HG03378 (cell line): Measurements from ENCODE around the gene EDRF1.
"Not testable (repeated sequence)": the region's sequence is repeated elsewhere in the genome, so short reads cannot be mapped to it uniquely, and the experiment has no call there.

Source experiments
- ATAC-seq: cut with Tn5 transposase; IDR thresholded peaks from one replicate; pipeline ENCODE4 v1.9.1; 2021; ENCODE audit warnings: mild to moderate bottlenecking, moderate library complexity; ENCODE audit not compliant: unreplicated experiment

Gene EDRF1

GRCh38 chr10:125708971-125709503 is 10.5 kb upstream of the EDRF1 start:
- peak; percentile 66 for ATAC-seq

DNA sequence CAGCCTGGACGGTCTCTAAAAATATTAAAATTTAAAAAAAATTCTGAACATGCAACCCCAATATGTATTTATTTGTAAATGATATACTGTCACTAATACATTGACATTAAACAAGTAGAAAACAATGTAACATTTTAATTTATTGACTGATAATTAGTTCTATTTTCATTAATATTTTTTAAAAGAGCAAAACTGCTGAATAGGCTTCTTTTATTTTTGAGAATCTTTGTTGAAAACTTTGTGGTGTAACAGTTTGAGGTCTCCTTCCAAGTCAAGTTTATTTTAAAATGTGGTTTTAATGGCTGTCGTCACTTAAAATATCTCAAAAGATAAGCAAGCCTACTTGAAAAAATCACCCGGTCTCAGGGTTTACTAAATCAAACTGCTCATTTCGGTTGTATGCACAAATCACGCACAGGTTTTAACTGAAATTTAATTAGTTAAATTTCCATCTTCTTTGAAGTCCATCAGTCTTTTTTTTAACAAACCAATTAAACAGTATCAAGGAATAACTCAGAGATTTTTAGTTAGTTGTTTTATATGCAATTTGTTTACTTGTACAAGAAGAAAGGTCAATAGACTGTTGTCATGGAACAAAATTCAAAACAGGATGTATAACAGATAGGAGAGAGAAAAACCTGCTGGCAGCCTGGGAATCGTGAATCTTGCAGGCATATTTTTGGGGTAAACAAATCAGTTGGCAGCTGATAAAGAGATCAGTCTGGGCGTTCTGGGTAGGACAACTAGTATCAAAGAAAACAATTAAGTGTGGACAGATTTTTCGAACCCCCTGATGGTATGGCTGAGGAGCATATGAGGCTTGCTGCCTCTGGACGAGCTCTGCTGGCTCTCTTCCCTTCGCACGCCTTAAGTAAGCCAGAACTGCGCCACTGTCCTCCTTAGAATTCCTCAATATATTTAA is 9.7 kb upstream of the EDRF1 start:
- no peak for ATAC-seq

DNA sequence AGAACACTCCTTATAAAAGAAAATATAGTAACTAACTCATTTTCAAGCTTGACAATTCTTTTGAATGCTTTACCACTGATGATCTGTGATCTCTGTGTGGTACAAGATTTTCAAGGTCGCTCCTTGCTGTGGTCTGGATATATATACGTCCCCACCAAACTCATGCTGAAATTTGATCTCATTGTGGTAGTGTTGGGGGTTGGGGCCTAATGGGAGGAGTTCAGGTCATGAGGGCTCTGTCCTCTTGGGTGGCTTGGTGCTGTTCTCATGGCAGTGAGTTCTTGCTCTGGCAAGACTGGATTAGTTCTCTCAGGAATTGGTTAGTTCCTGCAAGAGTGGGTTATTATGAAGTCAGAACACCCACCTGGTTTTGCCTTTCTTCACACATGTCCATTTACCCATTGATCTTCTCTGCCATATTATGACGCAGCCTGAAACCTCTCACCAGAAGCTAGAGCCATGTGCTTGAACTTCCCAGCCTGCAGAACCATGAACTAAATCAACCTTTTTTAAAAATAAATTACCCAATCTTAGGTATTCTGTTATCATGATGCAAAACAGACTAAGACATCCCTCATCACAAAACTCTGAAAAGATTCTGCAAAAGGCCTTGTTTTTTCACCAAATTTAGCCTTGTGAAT is 8.3 kb upstream of the EDRF1 start:
- ATAC-seq: no peak

- ATAC-seq: not testable (repeated sequence)
Observed at GRCh38 chr10:125714728-125715127, 4.8 kb upstream of the EDRF1 start.

GRCh38 chr10:125720002-125720382 is 483 bp downstream of the EDRF1 start:
- ATAC-seq: no peak

DNA sequence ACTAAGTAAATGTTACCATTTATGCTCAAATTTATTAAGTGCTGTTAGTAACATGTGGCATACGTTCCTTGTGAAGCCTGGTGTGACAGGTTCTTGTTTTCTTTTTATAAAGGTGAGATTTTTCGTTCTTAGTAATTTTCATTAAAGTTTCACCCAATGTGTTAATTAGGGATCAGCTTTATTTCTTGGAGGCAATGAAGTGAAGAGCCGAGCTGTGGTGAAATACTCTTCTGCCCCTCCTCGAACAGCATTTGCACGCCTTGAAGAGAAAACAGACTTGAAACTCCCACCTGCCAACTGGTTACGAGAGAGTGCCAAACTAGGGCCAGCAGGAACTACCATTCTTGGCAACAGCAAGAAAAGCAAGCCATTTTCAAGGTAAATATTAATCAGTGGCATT is 1.5 kb downstream of the EDRF1 start:
- peak; percentile 40 for ATAC-seq

- no peak for ATAC-seq
Observed at GRCh38 chr10:125722811-125723210, 3.3 kb downstream of the EDRF1 start.

GRCh38 chr10:125726914-125727313 is 7.4 kb downstream of the EDRF1 start:
- ATAC-seq: no peak

- ATAC-seq: no peak
Observed at GRCh38 chr10:125727436-125727835, 7.9 kb downstream of the EDRF1 start.

DNA sequence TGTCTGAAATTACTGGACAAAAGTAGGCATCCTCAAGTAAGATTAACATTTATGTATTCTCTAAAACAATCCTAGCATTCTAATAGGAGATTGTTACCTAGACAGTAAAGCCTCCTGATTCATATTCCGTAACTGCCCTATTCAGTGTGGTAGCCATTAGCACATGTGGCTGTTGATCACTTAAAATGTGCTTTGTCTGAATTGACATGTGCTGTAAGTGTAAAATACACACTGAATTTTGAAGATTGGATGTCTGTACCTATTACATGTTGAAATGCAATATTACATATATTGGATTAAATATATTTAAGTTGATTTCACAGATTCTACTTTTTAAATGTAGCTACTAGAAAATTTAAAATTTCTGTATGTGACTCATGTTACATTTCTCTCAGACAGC is 14.6 kb downstream of the EDRF1 start:
- ATAC-seq: no peak

GRCh38 chr10:125734823-125735222 is 15.3 kb downstream of the EDRF1 start:
- ATAC-seq: no peak

DNA sequence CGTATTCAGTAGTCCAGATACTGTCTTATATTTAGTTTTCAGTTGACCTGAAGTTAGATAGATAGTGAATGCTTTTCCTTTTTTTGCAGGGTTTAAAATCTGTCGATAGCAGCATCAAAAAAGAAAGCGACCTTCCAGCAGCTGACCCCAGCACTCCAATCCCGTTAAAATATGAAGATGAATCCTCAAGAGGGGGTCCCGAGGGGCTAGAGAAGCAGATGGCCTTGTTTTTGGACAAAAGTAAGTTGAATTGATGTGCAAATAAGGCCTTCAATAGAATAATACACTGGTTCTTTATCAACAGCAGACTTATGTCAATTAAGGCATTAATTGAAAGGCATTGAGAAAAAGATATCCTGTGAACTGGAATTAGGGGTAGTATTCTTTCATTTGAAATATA is 18.7 kb downstream of the EDRF1 start:
- no peak for ATAC-seq

DNA sequence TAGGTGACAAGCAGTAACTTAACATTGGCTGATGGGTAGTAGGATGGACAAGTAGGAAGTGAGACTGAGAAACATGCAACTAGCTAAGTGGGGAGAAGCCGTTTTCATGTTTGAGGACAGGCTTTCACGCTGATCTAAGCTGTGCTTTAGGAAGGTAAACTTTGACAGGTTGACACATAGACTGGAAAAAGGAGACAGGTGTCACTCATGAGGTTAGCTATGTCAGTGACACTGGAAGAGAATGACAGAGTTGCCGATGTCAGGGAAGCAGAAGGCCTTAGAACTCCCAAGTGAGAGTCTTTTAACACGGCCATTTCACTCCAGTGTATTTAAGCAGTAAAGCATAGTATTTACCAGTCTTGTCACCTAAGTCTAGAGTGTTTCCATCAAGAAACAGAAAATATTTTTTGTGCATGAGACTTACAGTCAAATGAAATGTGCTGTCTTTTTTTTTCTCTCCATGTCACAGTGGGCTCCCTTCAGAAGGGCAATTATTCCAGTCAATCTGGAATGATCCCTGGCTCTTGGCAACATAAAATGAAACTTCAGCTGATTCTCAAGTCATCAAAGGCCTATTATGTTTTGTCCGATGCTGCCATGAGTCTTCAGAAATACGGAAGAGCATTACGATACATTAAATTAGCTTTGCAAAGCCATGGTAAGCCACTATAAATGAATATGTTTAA is 20.6 kb downstream of the EDRF1 start:
- no peak for ATAC-seq

DNA sequence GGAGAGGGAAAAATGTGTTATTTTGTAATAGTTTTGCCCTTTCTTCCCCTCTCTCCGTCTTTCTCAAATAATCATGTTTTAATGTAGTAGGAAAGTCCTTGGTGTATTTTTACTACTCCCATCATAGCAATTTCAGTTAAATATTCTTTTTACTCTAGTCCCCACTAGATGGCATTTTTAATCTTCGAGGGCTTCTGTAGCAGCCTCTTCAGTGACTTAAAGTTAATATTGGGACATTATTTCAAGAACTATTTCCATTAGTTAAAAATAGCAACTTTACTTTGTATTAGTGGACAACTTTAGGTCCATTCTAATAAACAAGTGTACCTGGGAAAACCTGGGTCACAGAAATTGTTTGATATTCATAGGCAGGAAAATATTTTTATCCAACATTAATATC is 23.0 kb downstream of the EDRF1 start:
- no peak for ATAC-seq

GRCh38 chr10:125744909-125745308 is 25.4 kb downstream of the EDRF1 start:
- ATAC-seq: no peak

- no peak for ATAC-seq
Observed at GRCh38 chr10:125747417-125747816, 27.9 kb downstream of the EDRF1 start.

GRCh38 chr10:125756196-125756595 is 36.7 kb downstream of the EDRF1 start:
- ATAC-seq: no peak

DNA sequence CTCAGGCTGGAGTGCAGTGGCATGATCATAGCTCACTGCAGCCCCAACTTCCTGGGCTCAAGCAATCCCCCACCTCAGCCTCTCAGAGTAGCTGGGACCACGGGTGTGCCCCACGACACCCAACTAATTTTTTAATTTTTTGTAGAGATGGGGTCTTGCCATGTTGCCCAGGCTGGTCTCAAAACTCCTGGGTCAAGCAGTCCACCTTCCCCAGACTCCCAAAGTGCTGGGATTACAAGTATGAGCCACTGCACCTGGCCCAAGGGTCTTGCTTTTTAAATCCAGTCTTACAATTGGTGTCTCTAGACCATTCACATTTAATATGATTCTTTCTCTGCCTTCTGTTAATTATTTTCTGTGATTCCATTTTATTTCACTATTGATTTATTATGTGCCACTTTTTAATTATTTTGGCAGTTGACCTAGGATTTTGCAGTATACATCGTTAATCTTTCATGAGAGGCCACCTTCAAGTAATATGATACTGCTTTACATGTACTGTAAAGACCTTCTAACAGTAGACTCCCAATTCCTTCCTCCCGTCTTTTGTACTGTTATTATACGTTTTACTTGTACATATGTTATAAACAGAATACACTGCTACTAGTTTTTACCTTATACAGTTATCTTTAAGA is 37.5 kb downstream of the EDRF1 start:
- ATAC-seq: no peak

- no peak for ATAC-seq
Observed at GRCh38 chr10:125757742-125758141, 38.2 kb downstream of the EDRF1 start.

DNA sequence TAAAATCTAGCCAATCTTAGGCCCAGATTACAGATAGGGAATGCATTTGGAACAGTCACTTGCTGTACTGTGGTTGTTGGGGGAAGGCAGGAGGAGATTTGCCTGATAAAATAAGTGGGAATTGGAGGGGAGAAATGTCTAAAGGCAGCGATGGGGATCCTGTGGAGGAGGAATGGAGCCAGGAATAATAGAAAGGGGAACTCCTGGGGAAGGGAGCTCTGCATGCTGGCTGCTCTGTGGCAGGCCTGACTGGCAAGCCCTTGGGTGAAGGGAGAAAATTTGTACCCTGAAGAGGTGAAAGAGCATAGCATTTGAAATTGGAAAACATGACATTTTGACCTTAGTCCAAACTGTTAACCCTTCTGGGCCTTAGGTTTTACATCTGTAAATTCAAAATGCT is 42.5 kb downstream of the EDRF1 start:
- ATAC-seq: no peak
